Measurements from ENCODE around the gene DKK2. TPM values are rescaled to one million over a fixed set of nuclear protein-coding genes. Genes with fewer than 3 reads are reported as not detected.
"Not testable (repeated sequence)": the region's sequence is repeated elsewhere in the genome, so short reads cannot be mapped to it uniquely, and the experiment has no call there.

Gene DKK2
- total RNA-seq, 1 donor from 2014 or later: 4.4 TPM

DNA sequence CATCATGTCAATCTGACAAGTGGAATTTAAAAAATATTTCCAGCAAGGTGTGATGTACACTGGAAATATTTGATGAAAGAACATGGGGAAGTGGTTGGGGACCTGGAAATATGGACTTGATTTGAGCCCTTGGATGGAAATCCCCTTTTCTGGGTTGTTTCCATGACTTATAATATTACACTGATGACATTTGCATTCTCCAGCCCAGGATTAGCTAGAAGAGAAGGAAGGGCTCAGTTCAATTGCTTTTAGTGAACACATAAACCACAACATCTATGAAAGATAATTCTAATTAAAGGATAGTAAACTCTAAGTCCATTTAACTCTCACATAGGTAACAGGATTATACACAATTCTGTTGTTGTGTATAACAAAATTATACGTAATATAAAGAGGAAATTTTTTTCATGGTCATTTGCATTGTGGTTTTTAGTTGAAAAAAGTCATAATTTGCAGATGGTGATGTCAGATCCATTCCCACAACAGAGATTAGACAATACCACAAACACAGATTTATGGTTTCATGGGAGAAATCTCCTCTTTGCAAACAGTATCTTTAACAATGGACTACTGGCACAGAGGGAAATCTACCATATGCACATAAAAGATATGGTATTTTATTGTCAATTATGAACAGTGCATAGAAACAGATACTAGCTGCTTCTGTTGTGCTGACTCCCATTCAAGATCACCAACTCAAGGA is 126.5 kb downstream of the DKK2 start:
- no peak for DNase-seq (ENCODE audit: low spot score)

- DNase-seq (ENCODE audit: low spot score): not testable (repeated sequence)
Observed at GRCh38 chr4:106908049-106908448, 128.1 kb downstream of the DKK2 start.

GRCh38 chr4:106907216-106907615 is 128.9 kb downstream of the DKK2 start:
- DNase-seq (ENCODE audit: low spot score): no peak

DNA sequence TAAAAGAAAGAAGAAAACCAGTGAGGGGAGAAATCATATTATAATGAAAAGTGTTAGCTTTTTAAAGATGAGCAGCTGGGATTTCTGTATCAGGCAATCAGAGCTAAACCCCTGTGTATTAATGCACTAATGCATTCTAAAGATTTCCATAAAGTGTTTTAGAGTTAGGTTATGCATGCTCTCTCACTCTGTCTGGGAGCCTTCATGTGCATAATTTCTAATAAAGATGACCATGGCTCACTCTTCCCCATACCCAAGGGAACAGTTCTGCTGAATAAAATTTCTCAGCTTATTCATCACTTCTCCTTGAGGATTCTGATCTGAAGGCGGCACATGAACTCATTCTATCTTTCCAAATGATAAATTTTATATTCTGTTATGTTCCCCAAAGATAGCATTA is 129.4 kb downstream of the DKK2 start:
- DNase-seq (ENCODE audit: low spot score): no peak

GRCh38 chr4:106898621-106899230 is 137.4 kb downstream of the DKK2 start:
- no peak for DNase-seq (ENCODE audit: low spot score)

- DNase-seq (ENCODE audit: low spot score): no peak
Observed at GRCh38 chr4:106893903-106894302, 142.2 kb downstream of the DKK2 start.

- no peak for DNase-seq (ENCODE audit: low spot score)
Observed at GRCh38 chr4:106893395-106893881, 142.7 kb downstream of the DKK2 start.

- no peak for DNase-seq (ENCODE audit: low spot score)
Observed at GRCh38 chr4:106892786-106893185, 143.3 kb downstream of the DKK2 start.

DNA sequence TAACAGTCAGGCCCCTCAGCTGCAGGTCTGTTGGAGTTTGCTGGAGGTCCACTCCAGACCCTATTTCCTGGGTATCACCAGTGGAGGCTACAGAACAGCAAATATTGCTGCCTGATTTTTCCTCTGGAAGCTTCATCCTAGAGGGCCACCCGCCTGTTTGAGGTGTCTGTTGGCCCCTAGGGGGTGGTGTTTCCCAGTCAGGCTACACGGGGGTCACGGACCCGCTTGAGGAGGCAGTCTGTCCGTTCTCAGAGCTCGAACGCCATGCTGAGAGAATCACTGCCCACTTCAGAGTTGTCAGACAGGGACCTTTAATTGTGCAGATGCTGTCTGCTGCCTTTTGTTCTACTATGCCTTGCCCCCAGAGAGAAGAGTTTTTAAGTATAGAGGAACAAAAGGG is 160.8 kb downstream of the DKK2 start:
- no peak for DNase-seq (ENCODE audit: low spot score)
